ENCODE data around the gene PCDHGA6.
A peak's percentile ranks its signal among the peaks of the same experiment; 100 is the strongest.
"Not testable (repeated sequence)": the region's sequence is repeated elsewhere in the genome, so short reads cannot be mapped to it uniquely, and the experiment has no call there.

The PCDHGA6 gene

DNA sequence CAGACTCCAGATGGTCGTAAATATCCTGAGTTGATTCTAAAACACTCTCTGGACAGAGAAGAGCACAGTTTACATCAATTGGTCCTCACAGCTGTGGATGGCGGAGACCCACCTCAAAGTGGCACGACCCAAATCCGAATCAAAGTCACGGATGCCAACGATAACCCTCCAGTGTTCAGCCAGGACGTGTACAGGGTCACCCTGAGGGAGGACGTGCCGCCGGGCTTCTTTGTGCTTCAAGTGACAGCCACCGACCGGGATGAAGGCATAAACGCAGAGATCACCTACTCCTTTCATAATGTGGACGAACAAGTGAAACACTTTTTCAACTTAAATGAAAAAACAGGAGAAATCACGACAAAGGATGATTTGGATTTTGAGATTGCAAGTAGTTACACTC, 13.0 kb upstream of the PCDHGA6 start:
- no peak for DNase-seq

DNA sequence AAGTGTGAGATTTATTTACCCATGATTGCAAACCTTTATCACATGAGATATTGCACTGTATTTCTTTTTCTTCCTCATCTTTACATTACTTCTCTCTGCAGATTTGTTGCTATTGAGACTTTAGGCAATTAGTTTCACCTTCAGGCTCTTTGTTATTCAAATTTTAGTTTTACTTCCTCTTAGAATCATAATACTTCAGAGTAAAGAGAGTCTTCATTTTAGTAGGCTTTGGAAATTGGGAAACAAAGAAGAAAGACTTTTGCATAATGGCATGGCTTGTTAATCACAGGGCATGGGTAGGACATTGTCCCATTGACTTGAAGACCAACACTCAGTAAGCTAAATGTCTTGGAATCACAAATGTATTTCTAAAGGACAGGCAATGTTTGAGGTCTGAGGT, 11.0 kb upstream of the PCDHGA6 start:
- no peak for DNase-seq

DNA sequence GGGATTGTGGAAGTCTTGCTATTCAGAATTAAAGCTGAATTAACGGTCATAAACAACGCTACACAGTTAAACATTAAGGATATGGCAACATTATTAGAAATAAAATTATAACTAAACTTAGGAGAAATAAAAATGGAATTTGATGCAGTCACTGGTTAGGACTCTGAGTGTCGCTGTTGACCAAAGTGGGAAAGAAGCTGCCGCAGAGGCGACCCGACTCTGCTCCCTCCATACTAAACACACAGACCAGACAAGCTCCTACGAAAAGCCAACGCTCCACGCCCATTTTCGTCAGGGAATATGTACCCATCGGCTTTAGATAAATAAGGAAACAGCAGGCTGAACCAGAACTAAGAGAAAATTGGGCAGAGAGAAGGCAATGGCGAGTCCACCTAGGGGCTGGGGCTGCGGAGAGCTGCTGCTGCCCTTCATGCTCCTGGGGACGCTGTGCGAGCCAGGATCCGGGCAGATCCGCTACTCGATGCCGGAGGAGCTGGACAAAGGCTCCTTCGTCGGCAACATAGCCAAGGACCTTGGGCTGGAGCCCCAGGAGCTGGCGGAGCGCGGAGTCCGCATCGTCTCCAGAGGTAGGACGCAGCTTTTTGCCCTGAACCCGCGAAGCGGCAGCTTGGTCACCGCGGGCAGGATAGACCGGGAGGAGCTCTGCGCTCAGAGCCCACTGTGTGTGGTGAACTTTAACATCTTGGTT, 9.6 kb upstream of the PCDHGA6 start, which contains the start of gene PCDHGA5:
TSS of gene PCDHGA5 (plus strand) at position 211 of the 709 bp plus-strand sequence. CDS start at position 380, 169 bp downstream.
- DNase-seq = no peak

DNA sequence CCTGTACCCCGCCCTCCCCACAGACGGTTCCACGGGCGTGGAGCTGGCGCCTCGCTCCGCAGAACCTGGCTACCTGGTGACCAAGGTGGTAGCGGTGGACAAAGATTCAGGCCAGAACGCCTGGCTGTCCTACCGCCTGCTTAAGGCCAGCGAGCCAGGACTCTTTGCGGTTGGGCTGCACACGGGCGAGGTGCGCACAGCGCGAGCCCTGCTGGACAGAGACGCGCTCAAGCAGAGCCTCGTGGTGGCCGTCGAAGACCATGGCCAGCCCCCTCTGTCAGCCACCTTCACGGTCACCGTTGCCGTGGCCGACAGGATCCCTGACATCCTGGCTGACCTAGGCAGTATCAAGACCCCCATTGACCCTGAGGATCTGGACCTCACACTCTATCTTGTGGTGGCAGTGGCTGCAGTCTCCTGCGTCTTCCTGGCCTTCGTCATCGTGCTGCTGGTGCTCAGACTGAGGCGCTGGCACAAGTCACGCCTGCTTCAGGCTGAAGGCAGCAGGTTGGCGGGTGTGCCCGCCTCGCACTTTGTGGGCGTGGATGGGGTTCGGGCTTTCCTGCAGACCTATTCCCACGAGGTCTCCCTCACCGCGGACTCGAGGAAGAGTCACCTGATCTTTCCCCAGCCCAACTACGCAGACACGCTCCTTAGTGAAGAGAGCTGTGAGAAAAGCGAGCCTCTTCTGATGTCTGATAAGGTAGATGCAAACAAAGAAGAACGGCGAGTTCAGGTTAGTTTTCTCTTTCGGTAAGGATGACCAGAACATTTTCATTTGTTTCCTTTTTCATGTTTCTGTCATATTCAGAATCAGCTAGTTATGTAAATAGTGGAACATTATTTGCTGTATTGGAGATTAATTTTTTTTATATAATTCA, 7.4 kb upstream of the PCDHGA6 start:
- no peak for DNase-seq

DNA sequence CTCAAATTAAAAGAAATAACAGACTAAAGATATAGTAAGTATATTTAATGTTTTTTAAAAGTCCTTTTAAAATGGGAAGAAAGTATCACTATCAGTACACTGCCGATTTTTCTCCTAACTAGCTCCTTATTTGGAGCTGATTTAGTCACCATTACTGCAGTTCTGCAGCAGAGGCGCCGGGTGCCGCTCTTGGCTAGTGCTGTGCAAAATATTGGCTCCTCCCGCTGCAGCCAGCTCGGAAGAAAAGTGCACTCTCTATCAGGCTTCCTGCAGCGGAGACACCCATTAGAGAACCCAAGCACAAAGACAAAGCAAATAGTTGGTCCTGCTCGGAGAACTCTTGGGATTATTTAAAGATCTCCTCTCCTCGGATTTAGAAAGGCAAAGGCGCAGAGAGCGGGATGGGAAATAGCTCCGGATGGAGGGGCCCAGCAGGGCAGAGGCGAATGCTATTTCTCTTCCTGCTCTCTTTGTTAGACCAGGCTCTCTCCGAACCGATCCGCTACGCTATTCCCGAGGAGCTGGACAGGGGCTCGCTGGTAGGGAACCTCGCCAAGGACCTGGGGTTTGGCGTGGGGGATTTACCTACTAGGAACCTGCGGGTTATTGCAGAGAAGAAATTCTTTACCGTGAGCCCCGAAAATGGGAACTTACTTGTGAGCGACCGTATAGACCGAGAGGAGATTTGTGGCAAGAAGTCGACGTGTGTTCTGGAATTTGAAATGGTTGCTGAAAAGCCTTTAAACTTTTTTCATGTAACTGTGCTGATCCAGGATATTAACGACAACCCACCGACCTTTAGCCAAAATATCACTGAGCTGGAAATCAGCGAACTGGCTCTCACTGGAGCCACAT, 3.5 kb upstream of the PCDHGA6 start, which contains the start of gene PCDHGB3:
TSS of gene PCDHGB3 (plus strand) at position 249 of the 855 bp plus-strand sequence. CDS start at position 402, 153 bp downstream.
- peak; percentile 48 for DNase-seq

- DNase-seq = no peak
Observed at GRCh38 chr5:141371572-141372475, 1.9 kb upstream of the PCDHGA6 start.

- no peak for DNase-seq
Observed at GRCh38 chr5:141374627-141375026, 936 bp downstream of the PCDHGA6 start.

DNA sequence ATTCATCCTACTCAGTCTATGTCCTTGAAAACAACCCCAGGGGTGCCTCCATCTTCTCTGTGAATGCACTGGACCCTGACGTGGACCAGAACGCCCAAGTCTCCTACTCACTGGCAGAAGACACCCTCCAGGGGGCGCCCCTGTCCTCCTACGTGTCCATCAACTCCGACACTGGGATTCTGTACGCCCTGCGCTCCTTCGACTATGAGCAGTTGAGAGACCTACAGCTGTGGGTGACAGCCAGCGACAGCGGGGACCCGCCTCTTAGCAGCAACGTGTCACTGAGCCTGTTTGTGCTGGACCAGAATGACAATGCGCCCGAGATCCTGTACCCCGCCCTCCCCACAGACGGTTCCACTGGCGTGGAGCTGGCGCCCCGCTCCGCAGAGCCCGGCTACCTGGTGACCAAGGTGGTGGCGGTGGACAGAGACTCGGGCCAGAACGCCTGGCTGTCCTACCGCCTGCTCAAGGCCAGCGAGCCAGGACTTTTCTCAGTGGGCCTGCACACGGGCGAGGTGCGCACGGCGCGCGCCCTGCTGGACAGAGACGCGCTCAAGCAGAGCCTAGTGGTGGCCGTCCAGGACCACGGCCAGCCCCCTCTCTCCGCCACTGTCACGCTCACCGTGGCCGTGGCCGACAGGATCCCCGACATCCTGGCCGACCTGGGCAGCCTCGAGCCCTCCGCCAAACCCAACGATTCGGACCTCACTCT, 1.9 kb downstream of the PCDHGA6 start:
- not testable (repeated sequence) for DNase-seq

DNA sequence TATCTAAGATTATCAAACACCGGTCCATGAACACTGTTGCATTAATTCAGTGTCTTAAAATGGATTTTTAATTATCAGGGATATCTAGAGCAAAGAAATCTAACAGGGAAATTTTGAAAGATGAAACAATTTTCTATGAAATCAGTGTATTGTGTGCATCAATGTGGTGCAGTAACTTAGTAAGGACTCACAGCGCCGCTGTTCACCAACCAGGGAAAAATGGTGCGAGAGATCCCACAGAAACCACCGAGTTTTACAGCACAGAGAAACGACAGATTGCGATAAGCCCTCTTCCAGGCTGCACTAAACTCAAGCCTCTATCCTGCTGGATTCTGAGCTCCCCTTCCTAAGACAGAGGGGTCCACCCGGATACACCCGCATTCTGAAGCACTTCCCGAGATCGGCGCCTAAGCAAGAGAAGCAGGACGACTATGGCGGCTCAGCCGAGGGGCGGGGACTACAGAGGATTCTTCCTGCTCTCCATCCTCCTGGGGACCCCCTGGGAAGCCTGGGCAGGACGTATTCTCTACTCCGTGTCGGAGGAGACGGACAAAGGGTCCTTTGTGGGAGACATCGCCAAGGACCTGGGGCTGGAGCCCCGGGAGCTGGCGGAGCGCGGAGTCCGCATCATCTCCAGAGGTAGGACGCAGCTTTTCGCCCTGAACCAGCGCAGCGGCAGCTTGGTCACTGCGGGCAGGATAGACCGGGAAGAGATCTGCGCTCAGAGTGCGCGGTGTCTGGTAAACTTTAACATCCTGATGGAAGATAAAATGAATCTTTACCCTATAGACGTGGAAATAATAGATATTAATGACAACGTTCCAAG, 9.0 kb downstream of the PCDHGA6 start, which contains the start of gene PCDHGA7:
TSS of gene PCDHGA7 (plus strand) at position 274 of the 826 bp plus-strand sequence. CDS start at position 432, 158 bp downstream.
- DNase-seq = no peak

- no peak for DNase-seq
Observed at GRCh38 chr5:141383345-141383744, 9.7 kb downstream of the PCDHGA6 start.

DNA sequence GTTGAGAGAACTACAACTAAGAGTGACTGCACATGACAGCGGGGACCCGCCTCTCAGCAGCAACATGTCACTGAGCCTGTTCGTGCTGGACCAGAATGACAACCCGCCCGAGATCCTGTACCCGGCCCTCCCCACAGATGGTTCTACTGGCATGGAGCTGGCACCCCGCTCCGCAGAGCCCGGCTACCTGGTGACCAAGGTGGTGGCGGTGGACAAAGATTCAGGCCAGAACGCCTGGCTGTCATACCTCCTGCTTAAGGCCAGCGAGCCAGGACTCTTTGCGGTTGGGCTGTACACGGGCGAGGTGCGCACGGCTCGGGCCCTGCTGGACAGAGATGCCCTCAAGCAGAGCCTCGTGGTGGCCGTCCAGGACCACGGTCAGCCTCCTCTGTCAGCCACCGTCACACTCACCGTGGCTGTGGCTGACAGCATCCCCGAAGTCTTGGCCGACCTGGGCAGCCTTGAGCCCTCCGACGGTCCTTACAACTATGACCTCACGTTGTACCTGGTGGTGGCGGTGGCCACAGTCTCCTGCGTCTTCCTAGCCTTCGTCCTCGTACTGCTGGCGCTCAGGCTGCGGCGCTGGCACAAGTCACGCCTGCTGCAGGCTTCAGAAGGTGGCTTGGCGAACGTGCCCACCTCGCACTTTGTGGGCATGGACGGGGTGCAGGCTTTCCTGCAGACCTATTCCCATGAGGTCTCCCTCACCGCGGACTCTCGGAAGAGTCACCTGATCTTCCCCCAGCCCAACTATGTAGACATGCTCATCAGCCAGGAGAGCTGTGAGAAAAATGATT, 11.0 kb downstream of the PCDHGA6 start:
- no peak for DNase-seq

DNA sequence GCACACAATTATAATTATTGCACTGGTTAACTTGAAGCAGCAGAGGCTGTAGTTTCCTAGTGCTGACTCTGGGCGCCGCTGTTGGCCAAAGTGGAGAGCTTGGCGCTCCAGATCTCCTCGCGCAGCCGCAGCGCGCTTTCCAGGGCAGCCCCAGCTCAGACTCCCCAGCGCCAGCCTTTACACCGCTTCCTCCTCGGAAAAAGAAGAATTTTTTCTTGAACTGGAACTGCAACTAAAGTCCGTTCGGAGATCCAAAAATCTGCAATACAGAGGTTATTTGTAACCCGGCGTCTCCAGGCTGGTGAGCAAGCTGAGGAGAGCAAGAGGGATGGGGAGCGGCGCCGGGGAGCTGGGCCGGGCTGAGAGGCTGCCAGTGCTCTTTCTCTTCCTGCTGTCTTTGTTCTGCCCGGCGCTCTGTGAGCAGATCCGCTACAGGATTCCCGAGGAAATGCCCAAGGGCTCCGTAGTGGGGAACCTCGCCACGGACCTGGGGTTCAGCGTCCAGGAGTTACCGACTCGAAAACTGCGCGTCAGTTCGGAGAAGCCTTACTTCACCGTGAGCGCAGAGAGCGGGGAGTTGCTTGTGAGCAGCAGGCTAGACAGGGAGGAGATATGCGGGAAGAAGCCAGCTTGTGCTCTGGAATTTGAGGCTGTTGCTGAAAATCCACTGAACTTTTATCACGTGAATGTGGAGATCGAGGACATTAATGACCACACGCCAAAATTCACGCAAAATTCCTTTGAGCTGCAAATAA, 14.0 kb downstream of the PCDHGA6 start, which contains the start of gene PCDHGB4:
TSS of gene PCDHGB4 (plus strand) at position 142 of the 755 bp plus-strand sequence. CDS start at position 329, 187 bp downstream.
- DNase-seq = peak; percentile 23

GRCh38 chr5:141388661-141389060, 15.0 kb downstream of the PCDHGA6 start:
- DNase-seq = no peak

DNA sequence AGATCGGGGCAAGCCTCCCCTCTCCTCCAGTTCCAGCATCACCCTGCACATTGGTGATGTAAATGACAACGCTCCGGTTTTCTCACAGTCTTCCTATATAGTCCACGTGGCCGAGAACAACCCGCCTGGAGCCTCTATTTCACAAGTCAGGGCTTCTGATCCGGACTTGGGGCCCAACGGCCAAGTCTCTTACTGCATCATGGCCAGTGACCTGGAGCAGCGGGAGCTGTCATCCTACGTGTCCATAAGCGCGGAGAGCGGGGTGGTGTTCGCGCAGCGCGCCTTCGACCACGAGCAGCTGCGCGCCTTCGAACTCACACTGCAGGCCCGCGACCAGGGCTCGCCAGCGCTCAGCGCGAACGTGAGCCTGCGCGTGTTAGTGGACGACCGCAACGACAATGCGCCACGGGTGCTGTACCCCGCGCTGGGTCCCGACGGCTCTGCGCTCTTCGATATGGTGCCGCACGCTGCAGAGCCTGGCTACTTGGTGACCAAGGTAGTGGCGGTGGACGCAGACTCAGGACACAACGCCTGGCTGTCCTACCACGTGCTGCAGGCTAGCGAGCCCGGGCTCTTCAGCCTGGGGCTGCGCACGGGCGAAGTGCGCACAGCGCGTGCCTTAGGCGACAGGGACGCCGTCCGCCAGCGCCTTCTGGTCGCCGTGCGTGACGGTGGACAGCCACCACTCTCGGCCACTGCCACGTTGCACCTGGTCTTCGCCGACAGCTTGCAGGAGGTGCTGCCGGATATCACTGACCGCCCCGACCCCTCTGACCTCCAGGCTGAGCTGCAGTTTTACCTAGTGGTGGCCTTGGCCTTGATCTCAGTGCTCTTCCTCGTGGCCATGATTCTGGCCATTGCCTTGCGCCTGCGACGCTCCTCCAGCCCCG, 15.7 kb downstream of the PCDHGA6 start:
- no peak for DNase-seq

DNA sequence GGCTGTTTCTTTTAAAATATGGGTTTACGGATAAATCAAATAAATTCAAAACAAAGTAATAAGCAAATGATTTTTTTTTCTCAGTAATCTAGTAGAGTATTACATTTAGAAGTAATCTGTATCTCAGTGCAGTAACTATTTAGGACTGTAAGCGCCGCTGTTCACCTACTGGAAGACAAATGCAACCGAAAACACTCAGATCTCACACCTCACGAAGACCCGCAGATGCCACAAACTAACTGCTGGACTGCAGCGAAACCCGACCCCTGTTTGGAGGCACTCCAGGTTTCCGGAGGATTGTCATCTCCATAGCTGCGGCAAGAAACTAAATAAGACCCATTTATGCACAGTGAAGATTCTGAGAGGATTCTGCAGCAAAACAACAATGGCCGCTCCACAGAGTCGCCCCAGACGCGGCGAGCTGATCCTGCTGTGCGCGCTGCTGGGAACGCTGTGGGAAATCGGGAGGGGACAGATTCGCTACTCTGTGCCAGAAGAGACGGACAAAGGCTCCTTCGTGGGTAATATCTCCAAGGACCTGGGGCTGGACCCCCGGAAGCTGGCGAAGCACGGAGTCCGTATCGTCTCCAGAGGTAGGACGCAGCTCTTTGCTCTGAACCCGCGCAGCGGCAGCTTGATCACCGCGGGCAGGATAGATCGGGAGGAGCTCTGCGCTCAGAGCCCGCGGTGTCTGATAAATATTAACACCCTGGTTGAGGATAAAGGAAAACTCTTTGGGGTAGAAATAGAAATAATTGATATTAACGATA, 18.9 kb downstream of the PCDHGA6 start, which contains the start of gene PCDHGA8:
TSS of gene PCDHGA8 (plus strand) at position 205 of the 770 bp plus-strand sequence. CDS start at position 386, 181 bp downstream.
- no peak for DNase-seq

DNA sequence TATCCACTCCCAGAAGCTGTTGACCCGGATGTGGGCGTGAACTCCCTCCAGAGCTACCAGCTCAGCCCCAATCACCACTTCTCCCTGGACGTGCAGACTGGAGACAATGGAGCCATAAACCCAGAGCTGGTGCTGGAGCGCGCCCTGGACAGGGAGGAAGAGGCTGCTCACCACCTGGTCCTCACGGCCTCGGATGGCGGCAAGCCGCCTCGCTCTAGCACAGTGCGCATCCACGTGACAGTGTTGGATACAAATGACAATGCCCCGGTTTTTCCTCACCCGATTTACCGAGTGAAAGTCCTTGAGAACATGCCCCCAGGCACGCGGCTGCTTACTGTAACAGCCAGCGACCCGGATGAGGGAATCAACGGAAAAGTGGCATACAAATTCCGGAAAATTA, 19.6 kb downstream of the PCDHGA6 start:
- no peak for DNase-seq
